NCI-H82 treated with DMSO at 0.1 percent for 48 hours (cell line): Measurements from ENCODE around the gene ZCCHC17.
"Not testable (repeated sequence)": the region's sequence is repeated elsewhere in the genome, so short reads cannot be mapped to it uniquely, and the experiment has no call there.

Source experiments
- DNase-seq: peaks from one replicate; lab custom pipeline; 2025; ENCODE audit not compliant: unreplicated experiment; lab: John Stamatoyannopoulos, UW

ZCCHC17 gene, protein sequence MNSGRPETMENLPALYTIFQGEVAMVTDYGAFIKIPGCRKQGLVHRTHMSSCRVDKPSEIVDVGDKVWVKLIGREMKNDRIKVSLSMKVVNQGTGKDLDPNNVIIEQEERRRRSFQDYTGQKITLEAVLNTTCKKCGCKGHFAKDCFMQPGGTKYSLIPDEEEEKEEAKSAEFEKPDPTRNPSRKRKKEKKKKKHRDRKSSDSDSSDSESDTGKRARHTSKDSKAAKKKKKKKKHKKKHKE

DNA sequence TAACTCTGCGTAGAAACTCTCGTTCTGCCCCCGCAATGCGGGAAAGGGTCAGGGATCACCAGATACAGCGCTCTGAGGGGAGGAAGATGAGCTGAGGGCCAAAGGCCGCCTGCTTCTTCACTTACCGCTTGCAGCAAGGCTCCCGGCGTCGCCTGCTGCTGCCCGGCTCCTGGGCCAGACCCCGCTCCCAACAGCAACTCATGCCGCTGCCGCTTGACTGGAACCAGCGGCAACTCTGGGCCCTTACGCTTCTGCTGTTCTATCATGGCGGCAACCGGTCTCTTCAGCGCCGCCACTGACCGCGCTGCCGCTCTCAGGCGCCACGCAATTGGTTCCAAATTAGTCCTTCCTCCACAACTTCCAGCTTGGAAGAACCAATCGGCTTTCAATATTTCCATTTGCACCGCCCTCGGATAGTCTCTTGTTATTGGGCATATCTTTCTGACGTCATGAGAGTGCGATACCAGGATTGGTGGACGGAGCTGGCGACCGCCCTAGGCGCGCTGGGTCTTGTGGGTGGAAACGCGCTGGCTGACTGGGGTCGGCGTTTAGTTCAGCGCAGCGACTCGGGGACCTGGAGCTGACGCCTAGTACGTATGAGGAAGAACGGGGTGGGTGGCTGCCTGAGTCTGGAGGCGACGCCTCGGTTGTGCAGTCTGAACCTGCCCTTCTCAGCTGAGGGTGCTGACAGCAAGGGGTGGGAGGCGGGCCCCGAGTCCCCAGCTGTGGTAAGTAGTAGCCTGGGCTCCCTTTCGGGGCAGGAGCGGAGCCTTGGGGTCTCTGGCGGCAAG is at the start of gene ZCCHC17, which contains the start of gene SNRNP40:
Gene ZCCHC17, plus strand, starts transcription at position 547 of the 791 bp plus-strand sequence. CDS start 13,067 bp downstream, outside the sequence.
Gene SNRNP40, minus strand, starts transcription at position 303 of the 791 bp plus-strand sequence. Its CDS starts 37 bp downstream, at position 266.
- DNase-seq: peak; percentile 99

DNA sequence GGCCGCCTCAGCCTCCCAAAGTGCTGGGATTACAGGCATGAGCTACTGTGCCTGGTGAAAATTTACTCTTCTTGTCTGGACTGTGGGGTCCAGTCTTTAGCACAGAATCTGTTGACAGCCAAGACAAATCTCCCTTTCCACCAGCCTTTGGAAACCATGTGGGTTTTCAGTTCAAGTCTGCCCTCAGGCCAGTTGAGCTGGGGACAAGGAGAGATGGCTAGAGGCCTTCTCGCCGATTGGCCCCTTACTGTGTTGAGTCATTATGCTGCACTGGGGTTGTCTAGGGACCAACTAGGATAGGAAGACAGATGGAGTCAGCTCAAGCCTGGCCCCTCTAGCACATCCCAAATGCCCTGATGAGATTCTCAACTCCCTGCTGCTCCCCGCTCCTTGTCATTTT is 48.6 kb upstream of the ZCCHC17 start:
- DNase-seq: no peak

DNA sequence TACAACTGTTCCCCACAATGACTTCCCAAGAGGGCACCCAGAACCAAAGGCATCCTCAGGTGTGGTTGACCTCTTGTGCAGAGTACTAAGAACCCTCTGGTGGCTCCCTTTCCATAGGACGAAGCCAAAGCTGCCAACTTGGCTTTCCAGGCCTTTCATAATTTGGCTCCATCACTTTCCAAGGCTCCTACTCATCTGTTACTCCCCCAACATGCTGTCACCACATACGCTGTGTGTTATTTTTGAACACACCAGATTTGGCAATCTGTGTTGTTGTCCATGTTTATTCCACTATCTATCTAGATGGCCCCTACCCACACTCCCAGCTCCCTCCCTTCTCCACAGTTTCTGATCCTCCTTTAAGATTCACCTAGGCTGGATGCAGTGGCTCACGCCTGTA is 47.0 kb upstream of the ZCCHC17 start:
- no peak for DNase-seq

DNA sequence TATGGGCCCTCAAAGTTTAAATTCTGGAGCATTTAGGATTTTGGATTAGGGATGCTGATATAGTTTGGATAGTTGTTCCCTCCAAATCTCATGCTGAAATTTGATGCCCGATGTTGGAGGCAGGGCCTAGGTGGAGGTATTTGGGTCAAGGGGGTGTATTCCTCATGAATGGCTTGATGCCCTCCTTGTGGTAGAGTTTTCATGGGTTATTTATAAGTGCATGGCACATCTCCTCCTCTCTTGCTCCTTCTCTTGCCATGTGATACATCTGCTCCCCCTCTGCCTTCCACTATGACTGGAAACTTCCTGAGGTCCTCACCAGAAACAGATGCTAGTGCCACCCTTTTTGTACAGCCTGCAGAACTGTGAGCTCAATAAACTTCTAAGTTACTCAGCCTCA is 39.6 kb upstream of the ZCCHC17 start:
- DNase-seq: no peak

DNA sequence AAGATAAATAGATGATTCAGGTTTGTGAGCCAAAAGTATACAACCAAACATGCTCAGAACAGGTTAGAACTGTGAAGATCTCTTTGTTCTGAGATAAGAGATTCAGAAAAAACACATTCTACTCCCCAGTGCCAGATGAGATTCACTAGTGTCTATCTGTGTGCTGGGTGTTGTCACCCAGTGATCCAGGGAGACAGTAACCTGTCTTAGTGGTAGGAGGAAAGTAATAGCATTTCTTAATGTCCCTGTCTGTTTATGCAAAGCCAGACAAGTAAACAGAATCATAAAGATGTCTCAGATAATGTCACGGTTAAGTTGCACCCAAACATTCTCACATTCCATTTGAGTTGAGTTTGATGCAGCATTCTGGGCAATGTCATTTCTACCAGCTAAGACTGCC is 38.3 kb upstream of the ZCCHC17 start:
- no peak for DNase-seq

DNA sequence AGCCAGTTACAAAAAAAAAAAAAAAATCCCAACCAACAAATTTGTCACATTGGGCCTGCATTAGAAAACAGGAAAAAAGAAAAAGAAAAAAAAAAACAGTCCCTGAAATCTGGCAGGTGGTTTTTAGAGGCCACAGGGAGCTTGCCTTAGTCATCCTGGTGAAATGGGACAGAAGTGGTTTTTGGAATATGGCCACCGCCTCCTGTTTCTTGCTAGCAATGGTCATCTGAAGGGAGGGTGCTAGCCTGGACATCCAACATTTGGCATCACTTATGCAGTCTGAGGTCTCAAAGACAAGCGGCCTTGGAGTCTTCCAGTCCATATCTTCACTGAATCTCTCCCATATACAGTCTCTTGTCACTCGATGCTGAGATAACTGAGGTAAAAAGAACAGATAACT is 37.1 kb upstream of the ZCCHC17 start:
- DNase-seq: no peak

DNA sequence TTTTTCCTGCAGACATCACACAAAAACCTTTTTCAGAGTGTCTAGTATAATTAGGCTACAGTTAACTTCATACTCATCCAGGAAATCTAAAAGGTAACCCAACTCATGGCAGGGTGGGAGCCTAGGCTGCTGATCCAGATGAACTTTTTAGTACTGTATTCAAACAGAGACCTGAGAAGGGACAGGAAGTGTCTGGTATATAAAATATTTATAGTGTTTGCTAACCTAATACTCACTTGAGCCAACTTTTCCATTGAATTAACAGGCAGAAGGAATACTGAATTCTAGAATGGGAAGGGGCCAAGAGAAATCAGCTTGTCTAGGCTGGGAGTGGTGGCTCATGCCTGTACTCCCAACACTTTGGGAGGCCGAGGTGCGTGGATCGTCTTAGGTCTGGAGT is 34.9 kb upstream of the ZCCHC17 start:
- DNase-seq: no peak

DNA sequence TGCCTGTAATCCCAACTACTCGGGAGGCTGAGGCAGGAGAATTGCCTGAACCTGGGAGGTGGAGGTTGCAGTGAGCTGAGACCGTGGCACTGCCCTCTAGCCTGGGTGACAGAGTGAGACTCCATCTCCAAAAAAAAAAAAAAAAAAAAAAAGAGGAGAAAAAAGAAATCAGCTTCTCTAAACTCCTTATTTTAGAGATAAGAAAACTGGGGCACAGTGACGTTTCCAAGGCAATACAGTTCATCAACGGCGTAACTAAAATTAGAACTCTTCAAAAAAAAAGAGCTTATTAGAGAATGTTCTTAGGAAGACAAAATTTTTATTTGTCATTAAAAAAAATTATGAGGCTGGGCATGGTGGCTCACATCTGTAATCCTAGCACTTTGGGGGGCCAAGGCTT is 34.4 kb upstream of the ZCCHC17 start:
- DNase-seq: not testable (repeated sequence)

DNA sequence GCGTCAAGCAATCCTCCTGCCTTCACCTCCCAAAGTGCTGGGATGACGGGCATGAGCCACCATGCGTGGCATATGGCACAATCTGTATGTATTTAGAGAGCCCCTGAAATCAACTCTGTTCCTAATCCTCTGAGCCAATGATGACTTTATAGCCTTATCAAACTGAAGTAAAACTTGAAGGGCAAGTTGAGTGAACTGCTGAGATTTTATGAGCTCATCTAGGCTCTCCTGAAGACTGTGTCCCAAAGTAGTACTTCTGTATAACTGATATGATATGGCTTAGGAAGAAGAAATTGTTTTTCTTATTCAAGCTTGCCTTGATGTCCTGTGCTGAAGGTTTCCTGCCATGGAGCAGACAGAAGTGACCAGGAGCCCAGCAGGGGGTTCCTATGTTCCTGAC is 33.4 kb upstream of the ZCCHC17 start:
- no peak for DNase-seq

DNA sequence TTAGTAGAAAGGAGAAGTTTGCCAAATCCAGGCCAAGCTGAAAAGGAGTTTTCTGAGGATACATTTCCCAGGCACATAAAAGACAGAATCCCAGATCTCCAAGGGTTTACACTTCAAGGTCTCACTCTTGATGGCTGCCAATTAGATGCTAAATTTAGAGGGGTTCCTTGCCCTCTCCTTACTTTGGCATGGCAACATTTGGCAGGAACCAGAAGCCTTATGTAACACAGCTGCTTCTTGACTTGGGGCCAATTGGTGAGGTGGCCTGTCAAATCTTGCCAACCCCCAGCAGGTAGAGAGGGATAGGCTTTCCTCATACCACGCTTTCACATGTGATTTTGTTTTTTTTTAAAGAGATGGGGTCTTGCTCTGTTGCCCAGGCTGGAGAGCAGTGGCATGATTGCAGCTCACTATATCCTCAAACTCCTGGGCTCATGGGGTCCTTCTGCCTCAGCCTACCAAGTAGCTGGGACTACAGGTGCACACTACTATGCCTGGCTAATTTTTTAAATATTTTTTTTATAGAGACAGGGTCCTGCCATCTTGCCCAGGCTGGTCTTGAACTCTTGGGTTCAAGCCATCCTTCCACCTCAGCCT is 31.9 kb upstream of the ZCCHC17 start:
- no peak for DNase-seq

DNA sequence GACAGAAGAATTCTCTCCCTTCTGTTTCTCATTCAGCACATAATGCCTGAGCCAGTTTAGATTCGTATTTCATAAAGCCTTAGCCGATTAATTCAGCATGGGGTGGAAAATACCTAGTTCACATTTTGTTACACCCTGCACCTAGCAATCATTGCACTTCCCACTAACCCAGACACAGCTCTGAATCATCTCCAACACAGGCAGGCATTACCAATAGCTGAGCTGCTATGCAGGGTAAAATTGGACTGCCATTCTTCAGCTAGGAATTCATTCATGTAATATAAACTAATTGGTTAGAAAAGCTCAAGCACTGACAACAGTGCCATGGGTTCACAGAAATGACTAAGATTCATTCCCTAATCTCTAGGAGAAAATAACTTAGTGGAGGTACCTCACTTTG is 30.3 kb upstream of the ZCCHC17 start:
- DNase-seq: no peak

DNA sequence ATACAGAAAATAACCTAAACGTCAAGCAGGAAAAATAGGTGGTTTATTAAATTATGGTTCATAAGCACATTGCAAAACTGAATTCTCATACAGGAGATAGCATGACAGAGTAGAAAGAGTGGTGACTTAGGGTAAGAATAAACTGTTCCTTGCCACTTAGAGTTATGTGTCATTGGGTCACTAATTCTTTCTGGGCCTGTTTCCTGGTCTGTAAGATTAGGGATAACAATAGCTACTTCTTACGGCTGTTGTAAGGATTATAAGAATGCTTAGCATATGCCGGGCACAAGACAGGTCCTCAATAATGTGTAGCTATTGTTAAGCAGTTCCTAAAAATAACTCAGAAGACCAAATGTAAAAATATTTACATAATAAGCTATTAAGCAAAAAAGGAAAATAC is 24.5 kb upstream of the ZCCHC17 start:
- no peak for DNase-seq

DNA sequence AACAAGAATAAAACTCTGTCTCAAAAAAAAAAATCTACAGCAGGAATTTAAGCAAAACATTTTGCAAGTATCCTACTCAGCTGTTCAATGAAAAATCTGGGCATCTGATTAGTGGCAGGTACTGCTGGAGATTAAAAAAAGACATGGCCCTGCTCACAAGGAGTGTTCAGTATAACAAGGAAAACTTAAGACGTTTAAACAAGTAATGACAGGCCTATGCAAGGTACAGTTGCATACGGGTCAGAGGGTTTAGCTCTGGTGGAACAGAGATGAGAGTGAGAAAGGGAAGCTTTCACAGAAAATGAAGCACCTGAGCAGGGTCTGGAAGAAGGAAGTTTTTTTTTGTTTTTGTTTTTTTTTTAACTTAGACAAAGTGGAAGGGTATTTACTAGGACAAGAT is 23.2 kb upstream of the ZCCHC17 start:
- no peak for DNase-seq

DNA sequence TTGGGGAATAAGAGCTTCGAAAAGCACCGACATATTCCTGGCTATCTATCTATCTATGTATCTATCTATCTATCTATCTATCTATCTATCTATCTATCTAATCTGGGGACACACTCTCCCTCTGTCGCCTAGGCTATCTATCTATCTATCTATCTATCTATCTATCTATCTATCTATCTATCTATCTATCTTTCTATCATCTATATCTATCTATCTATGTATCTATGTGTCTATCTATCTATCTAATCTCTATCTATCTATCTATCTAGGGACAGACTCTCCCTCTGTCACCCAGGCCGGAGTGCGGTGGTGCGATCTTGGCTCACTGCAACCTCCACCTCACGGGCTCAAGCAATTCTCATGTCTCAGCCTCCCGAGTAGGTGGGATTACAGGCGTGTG is 14.4 kb upstream of the ZCCHC17 start:
- not testable (repeated sequence) for DNase-seq

DNA sequence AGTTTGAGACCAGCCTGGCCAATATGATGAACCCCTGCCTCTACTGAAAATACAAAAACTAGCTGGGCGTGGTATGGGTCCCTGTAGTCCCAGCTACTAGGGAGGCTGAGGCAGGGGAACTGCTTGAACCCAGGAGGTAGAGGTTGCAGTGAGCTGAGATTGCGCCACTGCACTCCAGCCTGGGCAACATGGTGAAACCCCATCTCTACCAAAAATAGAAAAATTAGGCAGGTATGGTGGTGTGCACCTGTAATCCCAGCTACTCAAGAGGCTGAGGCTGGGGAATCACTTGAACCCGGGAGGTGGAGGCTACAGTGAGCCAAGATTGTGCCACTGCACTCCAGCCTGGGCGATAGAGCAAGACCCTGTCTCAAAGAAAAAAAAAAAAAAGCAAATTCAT is 9.0 kb upstream of the ZCCHC17 start:
- not testable (repeated sequence) for DNase-seq

DNA sequence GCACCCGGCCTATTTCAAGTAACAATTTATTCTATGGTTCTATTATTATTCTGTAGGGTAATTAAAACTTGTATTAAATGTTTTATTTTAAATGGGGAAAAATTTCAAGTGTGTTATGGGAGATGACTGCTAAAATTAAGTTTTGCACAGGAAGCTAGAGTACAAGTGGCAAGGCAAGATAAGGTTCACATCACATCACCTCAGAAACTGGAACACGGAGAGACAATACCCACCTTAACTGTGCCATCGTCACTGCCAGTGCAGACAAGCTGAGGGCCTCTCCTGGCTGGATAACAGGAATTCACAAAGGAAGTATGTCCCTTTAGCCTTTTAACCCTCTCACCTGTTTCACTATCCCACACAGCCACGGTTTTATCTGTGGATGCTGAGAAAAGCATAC is 7.8 kb upstream of the ZCCHC17 start:
- no peak for DNase-seq

DNA sequence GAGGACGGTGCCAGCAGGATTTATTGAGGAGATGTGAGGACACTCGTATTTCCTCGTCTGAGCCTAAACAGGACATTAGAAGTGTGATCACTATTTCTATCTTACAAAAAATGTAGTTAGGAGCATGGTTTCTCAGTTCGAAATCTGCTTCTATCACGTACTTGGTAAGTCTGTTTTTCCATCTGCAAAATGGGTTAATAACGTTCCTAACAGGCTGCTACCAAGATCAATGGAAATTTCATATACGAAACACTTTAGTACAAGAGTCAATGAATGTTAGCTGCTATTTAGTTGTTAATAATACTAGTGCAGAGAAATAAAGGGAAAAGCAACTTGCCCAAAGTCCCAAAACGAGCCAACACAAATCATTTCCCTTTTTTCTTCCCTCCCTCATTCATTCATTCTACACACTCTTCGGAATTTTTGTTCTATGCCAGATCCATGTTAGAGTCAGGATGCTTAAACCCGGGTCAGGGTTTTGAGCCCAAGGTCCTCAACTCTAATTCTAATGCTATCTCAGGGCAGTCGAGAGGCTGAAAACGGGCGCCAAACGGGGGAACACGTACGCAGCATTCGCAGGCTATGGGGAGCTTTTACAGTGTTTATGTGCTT is 852 bp upstream of the ZCCHC17 start:
- no peak for DNase-seq

DNA sequence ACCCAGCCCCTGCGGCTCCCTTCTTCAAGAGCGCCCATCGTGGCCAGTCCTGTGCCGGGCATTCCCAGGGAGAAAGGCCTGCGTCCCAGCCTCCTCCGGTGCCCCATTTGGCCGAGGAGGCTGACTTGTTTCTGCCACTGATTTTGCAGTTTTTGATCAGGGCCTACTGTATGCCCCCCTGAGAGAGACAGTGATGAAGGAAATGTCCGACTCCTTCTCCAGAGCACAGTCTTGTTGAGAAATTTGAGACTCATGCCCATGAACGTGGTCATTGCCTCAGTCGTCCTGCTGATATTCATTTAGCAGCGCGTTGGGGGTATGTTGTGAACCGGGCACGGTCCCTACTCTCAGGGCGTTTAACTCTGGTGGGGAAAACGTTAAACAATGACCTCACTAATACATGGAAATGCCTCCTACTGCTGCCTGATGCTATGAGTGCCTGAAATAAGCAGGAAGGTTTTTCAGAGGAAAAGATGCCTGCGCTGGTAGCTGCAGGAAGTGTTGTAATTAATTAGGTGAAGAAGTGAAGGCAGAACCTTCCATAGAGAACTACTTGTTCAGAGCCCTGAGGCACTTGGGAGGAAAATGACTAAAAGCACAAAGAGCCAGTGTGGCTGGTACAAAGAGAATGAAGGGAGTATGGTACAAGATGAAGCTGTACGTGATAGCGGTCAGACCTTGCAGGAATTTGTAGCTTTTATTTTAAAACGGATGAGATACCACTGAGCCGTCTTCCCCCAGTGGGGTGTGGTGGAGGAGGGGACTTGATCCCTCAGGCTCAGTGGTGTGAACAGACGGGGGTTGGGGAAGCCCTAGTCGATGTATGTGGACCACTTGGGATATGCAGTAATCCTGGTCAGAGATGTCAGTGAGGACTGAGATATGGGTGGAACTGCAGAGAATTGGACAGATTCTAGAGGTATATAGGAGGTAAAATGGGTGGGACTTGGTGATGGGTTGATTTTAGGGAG is 730 bp downstream of the ZCCHC17 start:
- DNase-seq: no peak

DNA sequence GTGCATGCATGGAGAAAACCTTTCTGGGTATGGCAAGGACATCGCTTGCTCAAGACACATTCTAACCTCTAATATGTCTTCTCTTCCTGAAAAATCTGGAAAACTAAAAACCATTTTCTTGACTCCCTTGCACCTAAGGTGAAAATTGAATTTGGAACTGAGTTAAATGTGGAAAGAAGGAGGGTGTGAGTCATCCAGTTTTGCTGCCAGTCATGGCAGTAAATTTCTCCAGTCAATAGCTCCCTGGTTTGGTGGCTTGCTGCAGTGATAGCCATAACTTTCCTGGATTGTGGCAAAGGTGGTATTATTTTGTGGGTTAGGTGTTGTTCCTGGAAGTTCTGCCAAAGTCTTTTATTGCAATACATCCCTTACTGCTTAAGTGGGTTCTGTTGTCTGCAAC is 2.5 kb downstream of the ZCCHC17 start:
- no peak for DNase-seq

DNA sequence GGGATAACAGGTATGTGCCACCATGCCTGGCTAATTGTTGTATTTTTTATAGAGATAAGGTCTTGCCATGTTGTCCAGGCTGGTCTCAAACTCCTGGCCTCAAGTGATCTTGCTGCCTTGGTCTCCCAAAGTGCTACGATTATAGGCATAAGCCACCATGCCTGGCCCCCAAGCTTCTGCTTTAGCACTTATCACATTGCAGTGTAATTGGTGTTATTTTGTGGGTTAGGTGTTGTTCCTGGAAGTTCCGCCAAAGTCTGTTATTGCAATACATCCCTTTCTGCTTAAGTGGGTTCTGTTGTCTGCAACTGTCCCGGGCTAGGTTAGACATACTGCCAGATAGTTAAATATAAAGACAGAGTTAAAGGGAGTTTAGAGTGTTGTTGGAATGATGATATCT is 3.4 kb downstream of the ZCCHC17 start:
- no peak for DNase-seq
